ENCODE data around the gene PRTG. TPM values are rescaled to one million over a fixed set of nuclear protein-coding genes. Genes with fewer than 3 reads are reported as not detected.
"Not testable (repeated sequence)": the region's sequence is repeated elsewhere in the genome, so short reads cannot be mapped to it uniquely, and the experiment has no call there.

Gene PRTG, protein sequence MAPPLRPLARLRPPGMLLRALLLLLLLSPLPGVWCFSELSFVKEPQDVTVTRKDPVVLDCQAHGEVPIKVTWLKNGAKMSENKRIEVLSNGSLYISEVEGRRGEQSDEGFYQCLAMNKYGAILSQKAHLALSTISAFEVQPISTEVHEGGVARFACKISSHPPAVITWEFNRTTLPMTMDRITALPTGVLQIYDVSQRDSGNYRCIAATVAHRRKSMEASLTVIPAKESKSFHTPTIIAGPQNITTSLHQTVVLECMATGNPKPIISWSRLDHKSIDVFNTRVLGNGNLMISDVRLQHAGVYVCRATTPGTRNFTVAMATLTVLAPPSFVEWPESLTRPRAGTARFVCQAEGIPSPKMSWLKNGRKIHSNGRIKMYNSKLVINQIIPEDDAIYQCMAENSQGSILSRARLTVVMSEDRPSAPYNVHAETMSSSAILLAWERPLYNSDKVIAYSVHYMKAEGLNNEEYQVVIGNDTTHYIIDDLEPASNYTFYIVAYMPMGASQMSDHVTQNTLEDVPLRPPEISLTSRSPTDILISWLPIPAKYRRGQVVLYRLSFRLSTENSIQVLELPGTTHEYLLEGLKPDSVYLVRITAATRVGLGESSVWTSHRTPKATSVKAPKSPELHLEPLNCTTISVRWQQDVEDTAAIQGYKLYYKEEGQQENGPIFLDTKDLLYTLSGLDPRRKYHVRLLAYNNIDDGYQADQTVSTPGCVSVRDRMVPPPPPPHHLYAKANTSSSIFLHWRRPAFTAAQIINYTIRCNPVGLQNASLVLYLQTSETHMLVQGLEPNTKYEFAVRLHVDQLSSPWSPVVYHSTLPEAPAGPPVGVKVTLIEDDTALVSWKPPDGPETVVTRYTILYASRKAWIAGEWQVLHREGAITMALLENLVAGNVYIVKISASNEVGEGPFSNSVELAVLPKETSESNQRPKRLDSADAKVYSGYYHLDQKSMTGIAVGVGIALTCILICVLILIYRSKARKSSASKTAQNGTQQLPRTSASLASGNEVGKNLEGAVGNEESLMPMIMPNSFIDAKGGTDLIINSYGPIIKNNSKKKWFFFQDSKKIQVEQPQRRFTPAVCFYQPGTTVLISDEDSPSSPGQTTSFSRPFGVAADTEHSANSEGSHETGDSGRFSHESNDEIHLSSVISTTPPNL
- not detected for total RNA-seq

DNA sequence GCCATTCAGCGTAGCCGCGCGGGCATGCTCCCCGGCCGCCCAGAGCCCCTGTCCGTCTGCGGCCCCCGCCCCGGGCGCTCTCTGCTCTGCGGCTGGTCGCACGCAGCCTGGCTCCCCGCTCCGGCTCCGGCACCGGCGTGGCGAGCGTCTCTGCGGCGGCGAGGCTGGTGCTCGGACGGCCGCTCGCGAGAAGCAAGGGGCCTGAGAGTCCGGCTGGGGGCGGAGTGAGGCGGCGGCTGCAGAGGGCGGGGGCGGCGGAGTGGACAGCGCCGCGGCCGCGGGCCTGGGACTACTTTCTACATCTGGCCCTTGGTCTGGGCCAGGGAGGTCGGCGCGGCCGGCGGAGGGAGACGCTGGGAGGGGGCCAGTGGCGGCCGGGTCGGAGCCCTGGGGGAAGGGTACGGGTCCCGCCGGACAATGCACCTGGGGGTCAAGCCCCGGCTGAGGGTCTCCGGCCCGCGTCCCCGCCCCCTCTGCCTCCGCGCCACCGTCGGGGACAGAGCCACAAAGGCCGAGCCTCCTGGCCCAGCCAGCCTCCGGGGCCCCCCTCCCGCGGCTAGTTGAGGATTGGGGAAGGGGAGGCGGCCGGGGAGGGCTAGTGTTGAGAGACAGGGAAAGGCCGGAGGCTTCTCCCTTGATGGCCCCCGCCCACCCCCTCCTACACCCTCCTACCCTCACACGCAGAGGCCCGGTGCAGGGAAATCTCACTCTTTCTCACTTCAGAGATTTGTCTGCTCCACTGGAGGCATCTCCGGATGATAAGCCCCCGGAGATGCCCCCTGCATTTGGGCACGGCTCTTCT is at the start of gene PRTG:
PRTG (minus strand) TSS at position 226 of the 802 bp plus-strand sequence; CDS start at position 5, 221 bp downstream.
- POLR2A ChIA-PET = no interaction called here
- H3K4me3 Mint-ChIP-seq = peak within 1 kb of the TSS; percentile 56
- H3K36me3 Mint-ChIP-seq (ENCODE audit: low read depth) = no peaks in the 10 kb centered on the region
- DNase-seq = no peak
- CTCF ChIA-PET = no interaction called here
- H3K27me3 Mint-ChIP-seq = peaks cover 33% of the 10 kb centered on the region
- H3K27ac Mint-ChIP-seq = no peak within 1 kb of the TSS
- no peaks in the 10 kb centered on the region for H3K9me3 Mint-ChIP-seq
- peaks cover 4% of the 10 kb centered on the region for H3K4me1 Mint-ChIP-seq

DNA sequence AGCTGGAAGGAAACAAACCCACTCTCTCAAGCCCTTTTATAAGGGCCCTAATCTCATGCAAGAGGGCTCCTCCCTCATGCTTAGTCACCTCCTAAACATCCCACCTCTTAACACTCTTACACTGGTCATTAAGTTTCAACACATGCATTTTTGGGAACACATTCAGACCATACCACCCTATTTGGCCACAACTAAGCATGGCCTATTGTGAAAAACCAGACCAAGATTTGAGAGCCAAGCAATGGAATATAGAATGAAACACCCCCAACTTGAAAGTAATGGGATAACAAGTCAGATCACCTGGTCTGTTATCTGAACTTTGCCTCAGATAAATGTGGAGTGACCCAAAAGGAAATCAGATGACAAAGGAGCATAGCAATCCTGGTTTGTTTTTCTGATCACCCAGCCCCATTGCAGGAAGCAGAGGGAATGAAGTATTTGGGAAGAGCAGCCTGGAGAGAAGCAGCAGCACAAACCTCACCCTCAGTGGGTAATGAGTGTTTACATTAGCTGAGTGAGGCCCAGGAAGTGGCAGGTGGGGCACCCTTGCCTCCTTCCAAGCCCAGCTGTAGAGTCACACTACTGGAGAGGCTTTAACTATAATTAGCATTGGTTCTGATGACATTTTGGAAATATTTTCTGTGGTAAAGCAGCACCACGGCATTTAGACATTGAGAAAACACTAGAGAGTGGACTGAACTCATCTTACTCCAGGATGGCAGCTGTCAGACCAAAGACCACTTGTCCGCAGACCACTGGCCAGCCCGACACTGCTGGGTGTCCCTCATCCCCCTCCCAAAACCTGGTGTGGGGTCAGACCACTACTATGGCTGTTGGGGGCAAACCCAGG is 48.8 kb upstream of the PRTG start:
- ChIA-PET CTCF (interaction anchor here (0.6 kb wide), 1 partner anchor 279 kb away, joined by 3 read pairs; no protein-coding TSS in a partner anchor), POLR2A (no interaction called here)
- Mint-ChIP-seq H3K36me3 (ENCODE audit: low read depth) (no peaks in the 10 kb centered on the region), H3K4me3 (no peak overlapping the region), H3K27ac (no peak overlapping the region), H3K4me1 (no peaks in the 10 kb centered on the region), H3K9me3 (peaks cover 3% of the 10 kb centered on the region), H3K27me3 (peaks cover 4% of the 10 kb centered on the region)
- no peak for DNase-seq

DNA sequence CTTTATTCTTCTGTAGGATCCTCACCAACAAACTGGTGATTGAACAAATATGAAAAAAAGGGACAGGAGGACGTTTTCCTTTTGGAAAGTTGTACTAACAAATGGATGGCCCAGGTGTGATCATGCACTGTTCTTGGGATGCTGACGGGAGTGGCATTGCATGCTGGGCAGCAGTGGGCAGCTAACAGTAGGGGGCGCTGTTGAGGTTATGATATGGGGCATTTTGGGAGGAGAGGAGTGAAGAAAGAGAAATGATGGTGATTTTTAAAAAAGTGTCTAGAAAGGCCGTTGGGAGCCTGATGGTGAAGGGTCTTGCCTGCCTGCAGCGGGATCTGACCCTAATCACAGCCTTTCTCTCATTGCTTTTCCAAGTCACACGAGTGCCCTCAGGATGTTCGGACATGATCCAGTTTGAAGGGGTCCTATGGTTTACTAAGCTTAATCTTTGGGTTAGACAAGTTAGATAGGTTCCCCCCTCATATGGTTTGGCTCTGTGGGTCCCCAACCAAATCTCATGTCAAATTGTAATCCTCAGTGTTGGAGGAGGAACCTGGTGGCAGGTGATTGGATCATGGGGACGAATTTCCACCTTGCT is 46.2 kb upstream of the PRTG start:
- CTCF ChIA-PET = interaction anchor here (1.2 kb wide), 1 partner anchor 22 kb away, joined by 3 read pairs; no protein-coding TSS in a partner anchor
- Mint-ChIP-seq H3K27me3 (peaks cover 5% of the 10 kb centered on the region), H3K4me1 (no peaks in the 10 kb centered on the region), H3K36me3 (ENCODE audit: low read depth) (no peaks in the 10 kb centered on the region), H3K27ac (no peak overlapping the region), H3K9me3 (peaks cover 3% of the 10 kb centered on the region), H3K4me3 (no peak overlapping the region)
- POLR2A ChIA-PET = no interaction called here
- DNase-seq = peak; percentile 61

DNA sequence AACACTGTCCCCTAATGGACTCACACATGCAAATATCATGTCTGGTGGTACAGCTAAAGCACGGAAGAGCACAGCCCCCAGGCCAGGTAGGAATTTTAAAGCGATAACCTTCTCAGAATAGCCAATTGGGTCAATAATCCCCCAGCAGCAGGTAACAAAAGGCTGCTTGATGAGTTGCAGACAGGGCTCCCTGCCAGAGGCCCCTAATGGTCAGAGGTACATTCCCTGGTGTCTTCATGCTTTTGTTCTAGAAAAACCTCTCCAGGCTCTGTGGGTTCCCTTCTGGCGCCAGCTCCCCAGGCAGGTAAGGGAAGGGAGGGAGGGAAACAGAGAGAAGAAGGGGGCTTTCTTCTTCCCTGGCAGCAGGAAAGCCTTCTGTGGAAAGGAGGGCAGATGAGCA is 43.4 kb upstream of the PRTG start:
- H3K36me3 Mint-ChIP-seq (ENCODE audit: low read depth) = no peaks in the 10 kb centered on the region
- peaks cover 5% of the 10 kb centered on the region for H3K27me3 Mint-ChIP-seq
- CTCF ChIA-PET = no interaction called here
- H3K4me1 Mint-ChIP-seq = no peaks in the 10 kb centered on the region
- DNase-seq = no peak
- no peak overlapping the region for H3K4me3 Mint-ChIP-seq
- no peaks in the 10 kb centered on the region for H3K9me3 Mint-ChIP-seq
- H3K27ac Mint-ChIP-seq = no peak overlapping the region
- POLR2A ChIA-PET = no interaction called here

DNA sequence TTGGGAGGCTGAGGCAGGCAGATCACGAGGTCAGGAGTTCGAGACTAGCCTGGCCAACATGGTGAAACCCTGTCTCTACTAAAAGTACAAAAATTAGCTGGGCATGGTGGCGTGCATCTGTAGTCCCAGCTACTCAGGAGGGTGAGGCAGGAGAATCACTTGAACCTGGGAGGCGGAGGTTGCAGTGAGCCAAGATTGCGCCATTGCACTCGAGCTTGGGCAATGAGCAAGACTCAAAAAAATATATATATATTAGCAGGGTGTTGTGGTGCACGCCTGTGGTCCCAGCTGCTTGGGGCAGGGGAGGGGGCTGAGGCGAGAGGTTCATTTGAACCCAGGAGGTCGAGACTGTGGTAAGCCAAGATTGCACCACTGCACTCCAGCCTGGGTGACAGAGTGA is 42.6 kb upstream of the PRTG start:
- H3K4me1 Mint-ChIP-seq; H3K27ac Mint-ChIP-seq; CTCF ChIA-PET; H3K27me3 Mint-ChIP-seq; POLR2A ChIA-PET; H3K4me3 Mint-ChIP-seq; H3K9me3 Mint-ChIP-seq; H3K36me3 Mint-ChIP-seq (ENCODE audit: low read depth); DNase-seq: not testable (repeated sequence)

DNA sequence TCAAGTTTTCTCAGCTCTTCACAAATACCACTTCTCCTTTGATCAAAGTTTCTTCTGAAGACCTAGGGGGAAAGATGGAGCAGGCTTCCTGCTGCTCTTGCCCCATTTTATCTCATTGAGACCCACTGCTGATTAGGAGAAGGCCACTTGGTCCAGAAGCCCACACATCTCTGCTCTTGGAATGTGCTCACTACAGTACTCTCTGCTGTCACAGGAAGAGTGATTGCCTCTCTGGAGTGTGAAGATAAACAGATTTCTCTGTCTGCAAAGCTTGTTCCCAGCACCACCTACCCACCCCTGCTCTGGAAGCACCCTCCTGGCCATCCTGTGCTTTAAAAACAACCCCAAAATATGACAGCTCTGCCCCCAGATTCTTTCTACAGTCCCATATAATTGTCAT is 41.3 kb upstream of the PRTG start:
- DNase-seq = no peak
- no peaks in the 10 kb centered on the region for H3K36me3 Mint-ChIP-seq (ENCODE audit: low read depth)
- H3K4me1 Mint-ChIP-seq = no peaks in the 10 kb centered on the region
- no peaks in the 10 kb centered on the region for H3K9me3 Mint-ChIP-seq
- H3K4me3 Mint-ChIP-seq = no peak overlapping the region
- no peak overlapping the region for H3K27ac Mint-ChIP-seq
- H3K27me3 Mint-ChIP-seq = peaks cover 5% of the 10 kb centered on the region
- ChIA-PET CTCF (interaction anchor here (2.5 kb wide), 1 partner anchor 9 kb away, joined by 7 read pairs; no protein-coding TSS in a partner anchor), POLR2A (no interaction called here)

DNA sequence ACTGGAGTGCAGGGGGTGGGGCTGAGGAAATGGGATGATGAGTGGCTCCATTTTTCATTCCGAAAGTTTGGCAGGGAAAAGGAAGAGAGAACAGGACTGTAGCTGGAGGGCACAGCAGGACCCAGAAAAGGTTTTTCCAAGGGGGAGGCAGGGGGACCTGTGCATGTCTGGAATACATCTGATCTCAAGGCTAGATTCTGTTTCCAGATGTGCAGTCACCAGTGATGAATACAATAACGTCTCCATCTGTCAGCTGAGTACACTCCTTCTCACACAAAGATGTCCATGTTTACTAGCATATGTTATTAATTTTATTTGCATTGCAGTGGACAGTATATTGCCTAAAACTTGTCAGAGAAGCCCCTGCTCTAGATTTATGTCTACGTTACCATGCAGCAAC is 39.9 kb upstream of the PRTG start:
- Mint-ChIP-seq H3K9me3 (no peaks in the 10 kb centered on the region), H3K4me3 (no peak overlapping the region), H3K4me1 (no peaks in the 10 kb centered on the region), H3K27ac (no peak overlapping the region), H3K27me3 (peaks cover 10% of the 10 kb centered on the region), H3K36me3 (ENCODE audit: low read depth) (no peaks in the 10 kb centered on the region)
- CTCF ChIA-PET = interaction anchor here (2.5 kb wide), 1 partner anchor 8 kb away, joined by 7 read pairs; no protein-coding TSS in a partner anchor
- DNase-seq = no peak
- POLR2A ChIA-PET = no interaction called here

DNA sequence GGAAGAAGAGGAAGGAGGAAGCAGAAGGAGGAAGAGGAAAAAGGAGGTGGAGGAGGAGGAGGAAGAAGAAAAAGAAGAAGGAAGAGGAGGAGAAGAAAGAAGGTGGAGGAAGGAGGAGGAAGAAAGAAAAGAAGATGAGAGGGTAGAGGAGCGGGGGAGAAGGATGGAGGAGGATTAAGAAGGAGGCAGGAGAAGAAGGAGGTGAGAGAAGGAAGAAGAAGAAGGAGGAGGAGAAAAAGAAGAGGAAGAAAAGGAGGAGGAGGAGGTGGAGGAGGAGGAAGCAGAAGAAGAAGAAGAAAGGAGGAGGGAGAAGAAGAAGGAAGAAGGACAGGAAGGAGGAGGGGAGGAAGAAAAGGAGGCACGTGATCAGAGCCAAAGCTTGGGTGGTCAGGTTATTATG is 37.3 kb upstream of the PRTG start:
- ChIA-PET CTCF (interaction anchor here (0.6 kb wide), 1 partner anchor 12 kb away, joined by 3 read pairs; no protein-coding TSS in a partner anchor), POLR2A (no interaction called here)
- Mint-ChIP-seq H3K4me3 (no peak overlapping the region), H3K4me1 (no peaks in the 10 kb centered on the region), H3K27ac (no peak overlapping the region), H3K9me3 (no peaks in the 10 kb centered on the region), H3K36me3 (ENCODE audit: low read depth) (no peaks in the 10 kb centered on the region), H3K27me3 (peaks cover 14% of the 10 kb centered on the region)
- no peak for DNase-seq

DNA sequence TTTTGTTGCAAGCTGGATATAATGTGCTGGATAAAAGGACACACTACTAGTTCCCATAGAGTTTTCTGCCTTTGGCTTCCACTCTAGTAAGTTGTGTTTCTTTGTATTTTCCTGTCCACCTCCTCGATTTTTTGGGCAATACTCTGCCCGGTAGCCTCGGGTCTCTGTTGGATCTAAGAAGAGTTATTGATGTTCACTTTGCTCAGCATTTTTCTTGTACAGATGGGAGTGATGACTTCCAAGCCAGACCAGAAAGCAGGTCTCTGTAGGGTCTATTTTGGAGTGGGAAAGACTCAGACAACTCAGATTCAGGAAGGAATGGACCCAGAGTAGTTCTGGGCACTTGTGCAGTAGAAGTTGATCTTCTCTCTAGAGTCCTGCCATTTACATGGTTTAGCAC is 36.0 kb upstream of the PRTG start:
- POLR2A ChIA-PET = no interaction called here
- no peaks in the 10 kb centered on the region for H3K4me1 Mint-ChIP-seq
- CTCF ChIA-PET = interaction anchor here (0.8 kb wide), 1 partner anchor 253 kb away, joined by 3 read pairs; no protein-coding TSS in a partner anchor
- no peak overlapping the region for H3K4me3 Mint-ChIP-seq
- H3K27me3 Mint-ChIP-seq = peaks cover 14% of the 10 kb centered on the region
- no peak for DNase-seq
- H3K36me3 Mint-ChIP-seq (ENCODE audit: low read depth) = no peaks in the 10 kb centered on the region
- no peak overlapping the region for H3K27ac Mint-ChIP-seq
- H3K9me3 Mint-ChIP-seq = no peaks in the 10 kb centered on the region

DNA sequence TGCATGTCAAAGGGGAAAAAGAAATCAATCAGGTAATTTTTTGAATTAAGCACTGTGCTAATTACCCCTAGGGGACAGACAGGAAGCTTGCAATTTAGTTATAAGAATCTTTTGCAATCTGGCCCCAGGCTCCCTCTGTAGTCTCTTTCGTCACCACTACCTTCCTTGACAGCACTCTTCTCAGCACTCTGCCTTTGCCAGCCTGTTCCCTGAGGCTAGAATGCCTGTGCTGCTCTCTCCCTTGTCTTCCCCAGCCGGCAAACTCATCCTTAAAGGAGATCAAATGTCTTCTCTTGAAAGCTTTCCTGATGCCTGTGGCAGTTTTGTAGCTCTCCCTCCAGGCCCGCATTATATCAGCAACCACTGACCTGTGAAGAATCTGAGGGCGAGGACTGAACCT is 32.4 kb upstream of the PRTG start:
- DNase-seq = no peak
- Mint-ChIP-seq H3K27me3 (peaks cover 25% of the 10 kb centered on the region), H3K27ac (no peak overlapping the region), H3K9me3 (no peaks in the 10 kb centered on the region), H3K36me3 (ENCODE audit: low read depth) (no peaks in the 10 kb centered on the region), H3K4me1 (no peaks in the 10 kb centered on the region), H3K4me3 (no peak overlapping the region)
- CTCF ChIA-PET = interaction anchor here (1.8 kb wide), 1 partner anchor 9 kb away, joined by 7 read pairs; no protein-coding TSS in a partner anchor
- POLR2A ChIA-PET = no interaction called here

All from activated CD4-positive, alpha-beta T cell treated with anti-CD3 and anti-CD28 coated beads, Interleukin-2, amount 10 ng/mL, durations not matched to agents 7 days and 5 days (primary cell).